GM21367 (cell line): Measurements from ENCODE around the gene FGF21.
"Not testable (repeated sequence)": the region's sequence is repeated elsewhere in the genome, so short reads cannot be mapped to it uniquely, and the experiment has no call there.

Source experiments
- ATAC-seq: cut with Tn5 transposase; IDR thresholded peaks from one replicate; pipeline ENCODE4 v1.9.1; 2021; ENCODE audit not compliant: unreplicated experiment

The FGF21 gene, protein sequence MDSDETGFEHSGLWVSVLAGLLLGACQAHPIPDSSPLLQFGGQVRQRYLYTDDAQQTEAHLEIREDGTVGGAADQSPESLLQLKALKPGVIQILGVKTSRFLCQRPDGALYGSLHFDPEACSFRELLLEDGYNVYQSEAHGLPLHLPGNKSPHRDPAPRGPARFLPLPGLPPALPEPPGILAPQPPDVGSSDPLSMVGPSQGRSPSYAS

DNA sequence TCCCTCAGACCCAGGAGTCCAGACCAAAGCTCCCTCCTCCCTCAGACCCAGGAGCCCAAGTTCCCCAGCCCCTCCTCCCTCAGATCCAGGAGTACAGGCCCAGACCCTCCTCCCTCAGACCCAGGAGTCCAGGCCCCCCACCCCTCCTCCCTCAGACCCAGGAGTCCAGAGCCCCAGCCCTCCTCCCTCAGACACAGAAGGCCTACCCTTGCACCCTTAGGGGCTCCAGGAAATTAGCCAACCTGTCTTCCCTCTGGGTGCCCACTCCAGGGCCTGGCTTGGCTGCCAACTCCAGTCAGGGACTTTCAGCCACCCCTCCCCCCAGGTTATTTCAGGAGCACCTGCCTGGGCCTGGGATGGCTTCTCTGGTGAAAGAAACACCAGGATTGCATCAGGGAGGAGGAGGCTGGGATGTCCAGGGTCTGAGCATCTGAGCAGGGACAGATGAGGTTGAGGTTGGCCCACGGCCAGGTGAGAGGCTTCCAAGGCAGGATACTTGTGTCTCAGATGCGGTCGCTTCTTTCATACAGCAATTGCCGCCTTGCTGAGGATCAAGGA lies at the start of gene FGF21:
Gene FGF21, plus strand, starts transcription at position 441 of the 558 bp plus-strand sequence. CDS start 713 bp downstream, outside the sequence.
- no peak for ATAC-seq

DNA sequence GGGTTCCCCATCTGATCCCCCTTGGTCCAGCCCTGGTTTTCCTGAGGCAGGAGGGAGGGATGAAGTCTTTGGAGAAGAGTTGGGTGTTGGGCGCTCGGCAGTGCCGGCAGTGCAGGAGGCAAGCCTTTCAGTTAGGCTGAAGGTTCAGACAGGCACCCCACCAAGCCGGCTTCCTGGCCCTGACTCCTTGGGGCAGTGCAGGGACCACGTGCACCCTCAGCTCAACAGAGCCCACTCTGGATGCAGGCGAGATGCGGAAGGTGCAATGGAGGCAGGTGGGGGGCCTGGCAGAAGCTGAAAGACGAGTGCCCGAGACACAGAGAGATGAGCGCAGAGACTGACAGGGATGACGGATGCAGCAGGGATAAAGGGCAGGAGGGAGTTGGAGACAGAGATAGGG lies 46.9 kb upstream of the FGF21 start:
- ATAC-seq = no peak

DNA sequence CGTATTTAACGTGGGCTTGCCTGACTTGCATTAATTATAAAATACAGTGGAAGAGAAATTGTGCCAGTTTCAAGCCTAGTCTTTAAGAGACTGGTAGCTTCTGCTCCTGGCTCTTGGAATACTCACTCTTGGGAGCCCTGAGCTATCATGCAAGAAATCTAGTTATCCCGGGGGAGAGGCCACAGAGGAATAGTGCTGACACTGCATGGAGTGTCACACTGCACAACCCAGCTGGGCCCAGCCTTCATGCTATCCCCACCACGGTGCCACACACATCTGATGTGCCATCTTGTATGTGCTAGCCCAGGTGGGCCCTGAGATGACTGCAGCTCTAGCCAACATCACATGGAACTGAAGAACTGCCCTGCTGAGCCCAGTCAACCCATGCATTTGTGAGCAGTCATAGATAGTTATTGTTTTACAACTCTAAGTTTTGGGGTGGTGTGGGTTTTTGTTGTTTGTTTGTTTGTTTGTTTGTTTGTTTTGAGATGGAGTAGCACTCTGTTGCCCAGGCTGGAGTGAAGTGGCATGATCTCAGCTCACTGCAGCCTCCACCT lies 44.1 kb upstream of the FGF21 start:
- ATAC-seq = no peak

GRCh38 chr19:48713041-48713863 lies 42.1 kb upstream of the FGF21 start:
- ATAC-seq = no peak

DNA sequence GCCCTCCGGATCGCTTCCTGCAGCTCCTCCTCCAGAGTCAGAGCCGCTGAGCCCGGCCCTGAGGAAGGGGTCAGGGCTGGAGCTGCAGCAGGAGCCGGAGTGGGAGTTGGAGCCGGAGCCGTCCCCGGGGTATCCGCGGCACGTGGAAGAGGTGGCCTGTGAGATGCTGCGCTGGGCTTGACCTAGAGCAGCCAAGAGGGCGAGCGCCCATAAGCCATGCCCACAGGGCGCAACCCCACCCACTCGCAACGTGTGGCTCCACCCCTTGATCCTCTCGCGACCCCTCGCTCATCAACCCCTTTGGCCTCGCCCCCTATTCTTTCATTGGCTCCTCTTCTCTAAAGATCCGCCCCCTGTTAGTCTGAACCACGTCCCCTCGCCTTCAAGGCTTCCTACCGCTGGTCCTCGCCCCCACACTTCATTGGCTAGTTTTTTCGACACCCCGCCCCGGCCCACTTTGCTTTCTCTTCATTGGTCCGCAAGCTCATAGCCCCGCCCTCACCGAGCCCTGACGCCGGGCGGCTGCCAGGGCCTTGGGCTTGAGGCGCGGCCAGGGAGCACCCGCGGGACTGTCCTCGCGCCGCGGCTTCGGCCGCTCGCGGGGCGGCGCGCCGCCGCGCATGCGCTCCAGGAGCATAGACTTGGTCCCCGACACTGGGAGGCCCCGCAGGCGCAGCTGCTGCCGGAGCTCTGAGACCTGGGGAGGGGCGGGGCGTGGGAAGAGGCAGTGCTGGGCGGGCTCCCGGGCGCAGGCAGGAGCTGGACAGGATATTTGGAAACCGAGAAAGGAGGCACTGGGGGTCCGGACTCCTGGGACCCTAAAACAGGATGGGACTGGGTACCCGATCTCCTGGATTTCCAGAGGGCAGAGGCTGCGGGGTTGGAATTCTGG lies 41.2 kb upstream of the FGF21 start:
- ATAC-seq = peak; percentile 80

DNA sequence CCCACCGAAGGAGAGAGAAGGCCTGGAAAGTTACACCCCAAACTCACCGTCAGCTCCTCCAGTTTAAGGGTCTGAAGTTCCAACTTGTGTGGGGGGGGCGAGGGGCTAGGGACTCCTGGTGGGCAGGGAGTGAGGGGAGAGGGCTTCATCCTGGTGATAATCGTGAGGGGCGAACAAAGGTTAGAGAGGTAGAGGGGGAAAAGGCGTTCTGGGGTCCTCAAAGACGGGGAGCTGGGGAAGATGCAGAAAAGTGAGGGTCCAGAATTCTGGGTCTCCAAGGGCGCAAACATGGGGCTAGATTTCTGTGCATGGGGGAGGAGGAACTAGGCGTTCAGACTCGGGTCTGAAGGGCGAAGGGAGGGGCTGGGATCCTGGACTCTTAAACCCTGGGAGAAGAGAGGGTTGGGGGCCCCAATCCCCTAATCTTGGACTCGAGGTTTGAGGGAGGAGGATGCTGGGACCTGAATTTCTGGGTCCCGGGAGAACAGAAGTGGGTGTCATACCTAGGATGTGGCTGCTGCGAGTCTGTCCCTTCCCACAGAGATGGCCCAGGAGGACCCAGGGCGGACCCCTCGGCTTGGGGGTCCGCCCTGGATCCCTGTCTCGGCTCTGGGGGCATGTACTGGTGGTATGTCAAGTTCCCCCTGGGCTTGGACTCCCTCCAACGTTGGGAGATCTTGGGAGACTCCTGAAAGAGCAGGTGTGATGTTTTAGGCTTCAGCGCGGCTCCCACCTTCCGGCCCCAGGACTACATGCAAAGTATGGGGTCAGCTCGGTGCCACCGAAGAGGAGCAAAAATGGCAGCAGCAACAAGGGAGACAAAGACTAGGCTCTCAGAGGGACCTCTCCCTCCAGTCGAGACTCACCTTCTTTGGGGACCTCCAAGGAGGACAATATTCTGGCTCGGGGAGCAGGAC lies 40.3 kb upstream of the FGF21 start:
- no peak for ATAC-seq

DNA sequence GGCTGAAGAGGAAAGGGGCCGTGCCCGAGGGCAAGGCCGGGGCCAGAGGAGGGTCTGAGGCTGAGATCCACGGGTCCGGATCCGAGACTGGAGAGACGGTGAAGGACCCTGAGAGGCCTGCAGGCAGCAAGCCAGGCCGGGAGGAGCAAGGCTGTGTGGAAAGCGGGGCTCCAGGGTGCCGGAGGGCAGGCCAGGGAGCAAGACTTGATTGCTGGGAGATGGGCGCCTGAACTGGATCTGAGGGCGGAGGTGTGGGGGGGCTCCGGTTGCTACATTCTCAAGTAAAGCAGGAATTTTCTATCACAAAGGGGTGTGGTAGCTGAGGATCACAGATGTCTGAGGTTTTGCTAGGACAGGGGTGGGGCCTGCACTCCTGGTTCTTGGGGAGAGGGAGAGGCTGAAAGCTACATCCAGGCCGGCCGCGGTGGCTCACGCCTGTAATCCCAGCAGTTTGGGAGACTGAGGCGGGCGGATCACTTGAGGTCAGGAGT lies 39.6 kb upstream of the FGF21 start:
- no peak for ATAC-seq

GRCh38 chr19:48716562-48717291 lies 38.6 kb upstream of the FGF21 start:
- ATAC-seq = no peak

DNA sequence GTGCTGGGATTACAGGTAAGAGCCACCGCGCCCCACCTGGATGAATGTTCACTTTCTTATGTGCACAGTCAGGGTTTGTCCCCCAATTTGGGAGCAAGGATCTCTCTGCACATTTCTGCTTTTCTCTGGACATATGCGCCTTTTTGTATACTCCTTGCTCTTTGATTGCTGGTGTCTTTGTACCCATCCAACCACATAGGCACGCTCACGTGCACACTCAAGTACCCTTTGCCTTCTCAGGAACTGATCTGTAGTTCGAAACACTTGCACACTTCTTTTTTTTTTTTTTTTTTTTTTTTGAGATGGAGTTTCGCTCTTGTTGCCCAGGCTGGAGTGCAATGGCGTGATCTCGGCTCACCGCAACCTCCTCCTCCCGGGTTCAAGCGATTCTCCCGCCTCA lies 37.2 kb upstream of the FGF21 start:
- ATAC-seq = not testable (repeated sequence)

- ATAC-seq = no peak
These were observed 36.6 kb upstream of the FGF21 start for GRCh38 chr19:48718711-48719231.

- no peak for ATAC-seq
These were observed 35.8 kb upstream of the FGF21 start, which contains the start of gene MAMSTR for GRCh38 chr19:48719263-48720171. Gene MAMSTR (minus strand): TSS chr19:48719725. CDS start chr19:48719031, 694 bp downstream.

DNA sequence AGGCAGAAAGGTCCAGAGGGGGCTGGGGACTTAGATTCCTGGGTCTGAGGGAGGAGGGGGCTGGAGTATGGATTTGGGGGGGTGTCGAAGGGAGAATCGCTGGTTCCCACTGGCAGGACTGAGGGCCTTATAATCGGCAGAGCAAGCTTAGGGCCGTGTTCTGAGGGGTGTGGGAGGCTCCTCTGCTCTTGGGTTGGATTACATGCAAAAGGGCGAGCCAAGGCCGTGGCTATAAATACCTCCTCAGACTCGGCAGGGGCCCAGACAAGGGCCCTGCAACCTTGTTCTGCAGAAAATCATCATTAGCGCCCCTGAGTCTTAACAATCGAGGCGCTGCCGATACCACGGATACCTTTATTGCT lies 35.1 kb upstream of the FGF21 start:
- ATAC-seq = no peak

- peak; percentile 75 for ATAC-seq
These were observed 34.6 kb upstream of the FGF21 start for GRCh38 chr19:48720613-48721296.

GRCh38 chr19:48722196-48722708 lies 33.1 kb upstream of the FGF21 start:
- no peak for ATAC-seq

DNA sequence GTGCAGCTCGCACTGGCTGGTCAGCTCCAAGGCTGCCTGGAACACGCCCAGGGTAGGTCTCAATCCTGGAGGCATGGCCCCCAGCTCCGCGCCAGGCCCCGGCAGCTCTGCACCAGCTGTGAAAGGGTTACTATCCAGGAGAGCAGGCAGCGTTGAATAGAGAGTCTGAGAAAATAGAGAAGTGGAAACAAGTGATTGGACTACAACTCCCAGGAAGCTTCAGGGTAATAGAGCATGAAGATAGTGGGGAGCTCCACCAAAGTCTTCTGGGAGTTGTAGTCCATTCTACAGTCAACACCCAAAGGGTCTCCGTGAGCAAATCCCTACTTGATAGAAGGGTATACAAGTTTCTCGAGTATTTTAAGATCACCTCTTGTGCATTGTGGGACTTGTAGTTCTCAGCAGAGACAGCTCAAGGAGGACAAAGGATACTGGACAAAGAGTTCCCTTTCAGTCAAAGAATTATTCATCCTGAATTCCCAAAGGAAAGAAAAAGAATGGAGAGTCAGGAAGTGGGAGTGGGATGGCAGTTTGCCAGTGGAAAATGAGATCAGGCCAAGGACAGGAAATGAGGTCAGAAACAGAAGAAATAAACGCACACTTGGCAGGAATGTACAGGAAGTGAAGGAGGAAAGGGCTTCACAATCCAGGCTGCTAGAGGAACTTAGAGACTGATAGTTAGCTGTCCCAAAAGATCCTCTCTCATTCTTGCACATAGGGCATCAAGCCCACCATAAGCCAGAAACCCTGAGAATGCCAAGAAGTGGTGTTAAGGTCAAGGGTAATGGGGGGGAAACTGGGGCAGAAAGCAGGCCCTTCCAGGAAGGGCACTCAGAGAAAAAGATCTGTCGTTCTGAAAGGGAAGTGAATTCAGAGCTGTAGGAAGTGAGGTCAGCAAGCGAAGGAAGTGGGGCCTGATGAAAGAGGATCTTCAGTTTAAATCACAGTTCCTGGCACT lies 30.2 kb upstream of the FGF21 start:
- ATAC-seq = no peak

DNA sequence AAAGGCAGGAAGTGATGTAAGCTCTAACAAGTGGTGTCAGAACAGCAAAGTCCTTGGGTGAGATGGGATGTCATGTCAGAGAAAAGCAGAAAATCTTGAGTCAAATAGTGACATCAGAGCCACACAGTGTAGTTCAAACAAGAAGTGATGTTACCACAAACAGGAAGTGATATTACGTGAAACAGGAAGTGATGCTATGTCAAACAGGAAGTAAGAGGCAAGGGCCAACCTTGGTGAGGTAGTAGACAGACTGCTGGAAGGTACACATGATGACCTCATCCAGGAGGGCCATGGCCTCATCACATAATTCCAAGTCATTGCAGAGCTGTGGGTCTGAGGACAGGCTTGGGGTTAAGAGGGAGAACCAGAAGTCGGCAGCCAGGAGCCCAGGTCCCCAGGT lies 28.8 kb upstream of the FGF21 start:
- ATAC-seq = no peak
